Upper lobe of left lung (tissue), 4 donors: Measurements from ENCODE around the gene RPE.

Experiments used
- POLR2AphosphoS5 ChIP-seq, 2 donors: sonication (generic); formaldehyde crosslinking; IDR thresholded peaks; one replicate each; pipeline ENCODE4 v1.5.1; 2017; ENCODE audit warnings: antibody characterized with exemption in 2 of 2
- TF ChIP-seq, protein P1 (sequence below), 6 experiments: fragments of 450-650 bp in 4 of 6; fragments of 200-600 bp in 2 of 6; sonication (generic) in 2 of 6; IDR thresholded peaks; one replicate each; pipeline ENCODE4 v1.5.1; 2016 to 2019; ENCODE audit warnings: antibody characterized with exemption in 6 of 6

GRCh38 chr2:209984291-209984690 lies 18.1 kb upstream of the RPE start:
- TF ChIP-seq, protein P1, sequence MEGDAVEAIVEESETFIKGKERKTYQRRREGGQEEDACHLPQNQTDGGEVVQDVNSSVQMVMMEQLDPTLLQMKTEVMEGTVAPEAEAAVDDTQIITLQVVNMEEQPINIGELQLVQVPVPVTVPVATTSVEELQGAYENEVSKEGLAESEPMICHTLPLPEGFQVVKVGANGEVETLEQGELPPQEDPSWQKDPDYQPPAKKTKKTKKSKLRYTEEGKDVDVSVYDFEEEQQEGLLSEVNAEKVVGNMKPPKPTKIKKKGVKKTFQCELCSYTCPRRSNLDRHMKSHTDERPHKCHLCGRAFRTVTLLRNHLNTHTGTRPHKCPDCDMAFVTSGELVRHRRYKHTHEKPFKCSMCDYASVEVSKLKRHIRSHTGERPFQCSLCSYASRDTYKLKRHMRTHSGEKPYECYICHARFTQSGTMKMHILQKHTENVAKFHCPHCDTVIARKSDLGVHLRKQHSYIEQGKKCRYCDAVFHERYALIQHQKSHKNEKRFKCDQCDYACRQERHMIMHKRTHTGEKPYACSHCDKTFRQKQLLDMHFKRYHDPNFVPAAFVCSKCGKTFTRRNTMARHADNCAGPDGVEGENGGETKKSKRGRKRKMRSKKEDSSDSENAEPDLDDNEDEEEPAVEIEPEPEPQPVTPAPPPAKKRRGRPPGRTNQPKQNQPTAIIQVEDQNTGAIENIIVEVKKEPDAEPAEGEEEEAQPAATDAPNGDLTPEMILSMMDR (IDR thresholded peaks at IDR 0.05): no peak
- TF ChIP-seq POLR2AphosphoS5 (IDR thresholded peaks at IDR 0.05): no peak
